B cell (primary cell): ENCODE results near the gene WDR43. TPM values are rescaled to one million over a fixed set of nuclear protein-coding genes. Genes with fewer than 3 reads are reported as not detected.

Experiments used
- ATAC-seq: fragments of 200-7000 bp; cut with Tn5 transposase; one replicate; pipeline ENCODE4 v1.10.0; 2021; ENCODE audit warnings: low read depth, mild to moderate bottlenecking, moderate number of reproducible peaks, moderate library complexity
- CTCF ChIA-PET: fragments of 350-600 bp; sonication (Branson Sonifier 250); formaldehyde crosslinking; loops from one replicate; lab custom pipeline; 2021; ENCODE audit warnings: antibody characterized with exemption, inconsistent platforms; lab: Charles Lee
- POLR2A ChIA-PET: fragments of 350-600 bp; sonication (Branson Sonifier 250); formaldehyde crosslinking; loops from one replicate; lab custom pipeline; 2021; ENCODE audit warnings: antibody characterized with exemption; lab: Charles Lee
- DNase-seq: peaks from one replicate; pipeline ENCODE4 v3.0.0; 2013
- H2AFZ ChIP-seq: 2 replicates; pipeline ENCODE4 v1.6.1; 2012; ENCODE audit warnings: mild to moderate bottlenecking, low read depth, low read length; ENCODE audit not compliant: insufficient read depth, poor library complexity, severe bottlenecking
- H3K27ac ChIP-seq, 2 donors: 1 replicate in 1 of 2; 2 replicates in 1 of 2; pipeline ENCODE4 v1.5.1; 2012 to 2013; ENCODE audit warnings: low read length in 2 of 2, mild to moderate bottlenecking in 2 of 2, moderate library complexity in 1 of 2
- H3K27me3 ChIP-seq, 4 experiments: fragments of 200-600 bp in 1 of 4; sonication (generic) in 1 of 4; replicated peaks in 1 of 4; 1 replicate in 2 of 4; 2 replicates in 2 of 4; pipeline versions ENCODE4 v1.6.1 to v1.7.0; 2013 to 2016; ENCODE audit warnings: low read length in 3 of 4, mild to moderate bottlenecking in 2 of 4, mixed read lengths in 1 of 4, moderate library complexity in 1 of 4; ENCODE audit not compliant: insufficient read depth in 4 of 4, control insufficient read depth in 3 of 4; ENCODE audit errors: control extremely low read depth in 1 of 4
- H3K36me3 ChIP-seq, 2 experiments: replicated peaks in 1 of 2; 1 replicate in 1 of 2; 2 replicates in 1 of 2; pipeline versions ENCODE4 v1.6.1 to v1.7.1; 2013; ENCODE audit warnings: low read length in 1 of 2; ENCODE audit not compliant: insufficient read depth in 2 of 2, control insufficient read depth in 1 of 2; ENCODE audit errors: control extremely low read depth in 1 of 2, extremely low read depth in 1 of 2
- H3K4me1 ChIP-seq, 2 donors: fragments of 200-600 bp in 1 of 2; sonication (generic) in 1 of 2; 1 replicate in 1 of 2; 2 replicates in 1 of 2; pipeline versions ENCODE4 v1.5.1 to v1.6.1; 2013 to 2017; ENCODE audit warnings: low read length in 2 of 2; ENCODE audit not compliant: control insufficient read depth in 2 of 2, insufficient read depth in 2 of 2
- H3K4me2 ChIP-seq: replicated peaks from 2 replicates; pipeline ENCODE3; 2012; ENCODE audit warnings: mild to moderate bottlenecking, low read depth, low read length; ENCODE audit not compliant: poor library complexity, severe bottlenecking
- H3K4me3 ChIP-seq, 5 experiments: fragments of 200-600 bp in 1 of 5; sonication (generic) in 1 of 5; 1 replicate in 3 of 5; 2 replicates in 2 of 5; pipeline versions ENCODE4 v1.5.1 to v1.7.0; 2011 to 2016; ENCODE audit warnings: low read length in 4 of 5, mild to moderate bottlenecking in 4 of 5, low read depth in 2 of 5, control low read depth in 1 of 5, moderate library complexity in 1 of 5; ENCODE audit not compliant: insufficient read depth in 1 of 5; ENCODE audit errors: control extremely low read depth in 1 of 5, extremely low read depth in 1 of 5
- H3K79me2 ChIP-seq: fragments of 200-600 bp; sonication (generic); one replicate; pipeline ENCODE4 v1.6.0; 2016; ENCODE audit warnings: low read length; ENCODE audit not compliant: control insufficient read depth, insufficient read depth
- H3K9ac ChIP-seq: fragments of 200-600 bp; sonication (generic); 2 replicates; pipeline ENCODE4 v1.6.1; 2017; ENCODE audit warnings: mild to moderate bottlenecking, low read length, moderate library complexity
- H3K9me3 ChIP-seq, 3 donors: one replicate each; pipeline versions ENCODE4 v1.6.1 to v1.7.1; 2013; ENCODE audit warnings: low read length in 2 of 3; ENCODE audit not compliant: control insufficient read depth in 2 of 3, insufficient read depth in 1 of 3; ENCODE audit errors: control extremely low read depth in 1 of 3
- H4K20me1 ChIP-seq: 2 replicates; pipeline ENCODE4 v1.6.0; 2012; ENCODE audit warnings: mild to moderate bottlenecking, low read length; ENCODE audit not compliant: insufficient read depth, control insufficient read depth, poor library complexity, severe bottlenecking
- H3K27ac Mint-ChIP-seq: one replicate; pipeline ENCODE4 v1.8.0; 2021; ENCODE audit warnings: mixed read lengths
- H3K27me3 Mint-ChIP-seq: one replicate; pipeline ENCODE4 v1.8.0; 2021; ENCODE audit warnings: mixed read lengths
- H3K4me1 Mint-ChIP-seq: one replicate; pipeline ENCODE4 v1.8.0; 2021; ENCODE audit warnings: mixed read lengths
- H3K4me3 Mint-ChIP-seq: one replicate; pipeline ENCODE4 v1.8.0; 2021; ENCODE audit warnings: mixed read lengths
- H3K9me3 Mint-ChIP-seq: one replicate; pipeline ENCODE4 v1.8.0; 2022; ENCODE audit warnings: mixed read lengths; ENCODE audit not compliant: insufficient read depth
- EZH2 ChIP-seq: IDR thresholded peaks from 2 replicates; pipeline ENCODE4 v1.6.1; 2012; ENCODE audit warnings: borderline replicate concordance, low read depth, mild to moderate bottlenecking, moderate library complexity, low read length; ENCODE audit not compliant: insufficient read depth, poor library complexity, severe bottlenecking
- WGBS: methylation state at CpG from one replicate; pipeline ENCODE4 v1.1.5; 2013; ENCODE audit warnings: missing lambda C conversion rate; ENCODE audit not compliant: insufficient coverage; 5-methylcytosine and 5-hydroxymethylcytosine counted together
- intact Hi-C: fragments of 100-400 bp; cut with micrococcal nuclease; formaldehyde crosslinking; loops from one replicate; pipeline ENCODE4 v1.10.0; 2022
- polyA plus RNA-seq: library from polyadenylated mRNA; depleted of rRNA; stranded (reverse); fragments of >200 nt; gene quantifications from 2 replicates; pipeline ENCODE4 v1.2.3, GENCODE V29; 2012
- total RNA-seq, 2 donors: library from RNA; stranded (reverse); fragments of 120-200 nt in 1 of 2; gene quantifications; 1 replicate in 1 of 2; 2 replicates in 1 of 2; pipeline versions ENCODE4 v1.2.3 to v1.2.4, GENCODE V29; 2013 to 2022
- TF ChIP-seq, protein P1 (sequence below): fragments of 200-600 bp; IDR thresholded peaks from one replicate; pipeline ENCODE4 v1.8.0; 2022; ENCODE audit warnings: antibody characterized with exemption, mild to moderate bottlenecking

WDR43 gene
- total and polyA plus RNA-seq, 2 donors (not counting 1 experiment from before 2014, with no cell fraction given) = 22.5 to 51.0 TPM

DNA sequence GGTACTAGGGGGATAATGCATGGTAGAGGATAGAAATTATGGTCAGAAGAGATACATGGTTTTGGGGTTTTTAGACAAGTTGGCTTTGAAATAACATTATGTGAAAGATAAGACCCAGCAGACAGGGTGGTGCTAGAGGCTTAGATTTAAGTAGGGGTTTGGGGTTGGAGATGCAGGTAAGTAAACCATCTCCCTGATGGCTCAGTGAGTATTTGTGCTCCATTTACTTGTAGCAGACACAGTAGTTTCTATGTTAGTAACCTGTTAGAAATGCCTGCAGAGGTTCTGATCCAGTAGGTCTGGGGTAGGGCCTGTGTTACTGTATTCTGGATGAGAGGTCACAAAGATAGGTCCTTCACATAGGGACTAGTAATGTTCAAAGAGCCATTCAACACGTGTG is 13.7 kb downstream of the WDR43 start:
- peaks cover 6 to 56% of the 10 kb centered on the region in 2 experiments for H3K36me3 ChIP-seq

DNA sequence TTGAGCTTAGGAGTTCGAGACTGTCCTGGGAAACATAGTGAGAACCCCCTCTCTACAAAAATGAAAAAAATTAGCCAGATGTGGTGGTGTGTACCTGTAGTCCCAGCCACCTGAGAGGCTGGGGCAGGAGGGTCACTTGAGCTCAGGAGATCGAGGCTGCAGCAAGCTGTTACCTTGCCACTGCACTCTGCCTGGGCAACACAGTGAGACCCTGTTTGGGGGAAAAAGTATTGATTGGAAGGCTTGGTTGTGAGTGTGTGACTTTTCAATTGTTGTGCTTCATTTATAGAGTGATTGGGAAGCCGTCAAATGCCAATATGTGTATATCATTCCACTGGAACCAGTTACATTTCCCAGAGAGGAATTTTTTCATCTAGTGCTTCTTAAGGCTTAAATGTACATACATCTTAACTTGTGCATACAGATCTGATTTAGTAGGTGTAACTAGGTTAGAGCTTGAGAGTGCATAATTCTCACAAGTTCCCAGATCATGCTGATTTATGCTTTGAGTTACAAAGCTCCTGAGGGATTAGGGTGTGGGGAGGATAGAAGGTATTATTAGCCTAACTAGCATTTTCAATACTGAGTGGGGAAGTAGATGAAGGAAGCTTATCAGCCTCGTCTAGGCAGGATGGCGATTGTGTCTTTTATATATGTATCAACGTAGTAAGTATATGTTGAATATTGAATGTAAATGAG is 15.3 kb downstream of the WDR43 start:
- POLR2A ChIA-PET = no interaction called here
- no peak for DNase-seq
- Histone ChIP-seq H3K27ac (no peak overlapping the region), H3K4me1 (no peaks in the 10 kb centered on the region), H3K27me3 (no peaks in the 10 kb centered on the region), H3K9ac (no peak overlapping the region), H3K9me3 (no peaks in the 10 kb centered on the region), H2AFZ (no peak overlapping the region), H3K79me2 (peaks cover 42% of the 10 kb centered on the region), H3K4me3 (no peak overlapping the region), H3K4me2 (no peak overlapping the region), H3K36me3 (peaks cover 11 to 63% of the 10 kb centered on the region in 2 experiments), H4K20me1 (peaks cover 35% of the 10 kb centered on the region)
- no peaks in the 10 kb centered on the region for H3K27me3 Mint-ChIP-seq
- no peak for ATAC-seq
- 96% methylated on average over 4 of the region's 6 CpGs for WGBS
- no peak overlapping the region for H3K4me3 Mint-ChIP-seq
- intact Hi-C loops = loop anchor here (5.0 kb wide), 1 partner anchor 88 kb away; no protein-coding TSS in a partner anchor
- TF ChIP-seq EZH2 = no peak
- TF ChIP-seq, protein P1, sequence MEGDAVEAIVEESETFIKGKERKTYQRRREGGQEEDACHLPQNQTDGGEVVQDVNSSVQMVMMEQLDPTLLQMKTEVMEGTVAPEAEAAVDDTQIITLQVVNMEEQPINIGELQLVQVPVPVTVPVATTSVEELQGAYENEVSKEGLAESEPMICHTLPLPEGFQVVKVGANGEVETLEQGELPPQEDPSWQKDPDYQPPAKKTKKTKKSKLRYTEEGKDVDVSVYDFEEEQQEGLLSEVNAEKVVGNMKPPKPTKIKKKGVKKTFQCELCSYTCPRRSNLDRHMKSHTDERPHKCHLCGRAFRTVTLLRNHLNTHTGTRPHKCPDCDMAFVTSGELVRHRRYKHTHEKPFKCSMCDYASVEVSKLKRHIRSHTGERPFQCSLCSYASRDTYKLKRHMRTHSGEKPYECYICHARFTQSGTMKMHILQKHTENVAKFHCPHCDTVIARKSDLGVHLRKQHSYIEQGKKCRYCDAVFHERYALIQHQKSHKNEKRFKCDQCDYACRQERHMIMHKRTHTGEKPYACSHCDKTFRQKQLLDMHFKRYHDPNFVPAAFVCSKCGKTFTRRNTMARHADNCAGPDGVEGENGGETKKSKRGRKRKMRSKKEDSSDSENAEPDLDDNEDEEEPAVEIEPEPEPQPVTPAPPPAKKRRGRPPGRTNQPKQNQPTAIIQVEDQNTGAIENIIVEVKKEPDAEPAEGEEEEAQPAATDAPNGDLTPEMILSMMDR = no peak
- H3K27ac Mint-ChIP-seq = no peak overlapping the region
- H3K9me3 Mint-ChIP-seq = no peaks in the 10 kb centered on the region
- CTCF ChIA-PET = interaction anchor here (1.1 kb wide), 1 partner anchor 89 kb away, joined by 3 read pairs; no protein-coding TSS in a partner anchor
- H3K4me1 Mint-ChIP-seq = peaks cover 3% of the 10 kb centered on the region

More for the DNA sequence above, 13.7 kb downstream of the WDR43 start:
- no peak for TF ChIP-seq EZH2
- TF ChIP-seq, protein P1 = no peak
- intact Hi-C loops = loop anchor here (5.0 kb wide), 1 partner anchor 86 kb away; no protein-coding TSS in a partner anchor
- H3K4me1 Mint-ChIP-seq = peaks cover 4% of the 10 kb centered on the region
- no peak overlapping the region for H3K27ac Mint-ChIP-seq
- peaks cover 51% of the 10 kb centered on the region for H4K20me1 ChIP-seq
- no peak for DNase-seq
- no peak overlapping the region for H2AFZ ChIP-seq
- peaks cover 52% of the 10 kb centered on the region for H3K79me2 ChIP-seq
- no peaks in the 10 kb centered on the region for H3K9me3 ChIP-seq
- no peak overlapping the region for H3K9ac ChIP-seq
- no CpG with 5 or more reads among the region's 1 CpG for WGBS
- CTCF ChIA-PET = no interaction called here
- no peaks in the 10 kb centered on the region for H3K27me3 ChIP-seq
- POLR2A ChIA-PET = no interaction called here
- H3K27me3 Mint-ChIP-seq = no peaks in the 10 kb centered on the region
- H3K9me3 Mint-ChIP-seq = no peaks in the 10 kb centered on the region
- no peak overlapping the region for H3K4me3 Mint-ChIP-seq
- ATAC-seq = no peak
- H3K27ac ChIP-seq = no peak overlapping the region
- no peaks in the 10 kb centered on the region for H3K4me1 ChIP-seq
- no peak overlapping the region for H3K4me3 ChIP-seq
- no peak overlapping the region for H3K4me2 ChIP-seq
